HepG2 (cell line): ENCODE results near the gene ATRN. TPM values are rescaled to one million over a fixed set of nuclear protein-coding genes. Genes with fewer than 3 reads are reported as not detected.

Experiments
- ATAC-seq: fragments of 200-7000 bp; cut with Tn5 transposase; 3 replicates; pipeline ENCODE4 v1.9.1; 2020; ENCODE audit warnings: mild to moderate bottlenecking, moderate library complexity
- BruUV-seq: library from RNA; stranded (reverse); fragments of 400-500 nt; replicated peaks from 2 replicates; lab custom pipeline; 2021; lab: Mats Ljungman, UMichigan
- CTCF ChIA-PET: fragments of 300-600 bp; formaldehyde crosslinking; extraction: SDS; loops from one replicate; lab custom pipeline; 2021; ENCODE audit warnings: low total read pairs, inconsistent platforms, low intra/inter-chr PET ratio; lab: Yijun Ruan, JAX
- POLR2A ChIA-PET: fragments of 350-600 bp; sonication (Branson Sonifier 250); formaldehyde crosslinking; loops from one replicate; lab custom pipeline; 2020; ENCODE audit warnings: antibody characterized with exemption, inconsistent platforms; lab: Yijun Ruan, JAX
- DNase-seq: peaks from one replicate; pipeline ENCODE4 v3.0.0-alpha.2; 2015; ENCODE audit warnings: low spot score
- FAIRE-seq: peaks from 3 replicates; lab custom pipeline; 2011; peaks lifted over from hg19 to GRCh38; lab: Jason Lieb, UNC
- H2AFZ ChIP-seq: one replicate; pipeline ENCODE4 v1.6.1; 2011; ENCODE audit warnings: low read length, inconsistent platforms
- H3K27ac ChIP-seq: fragments of 300-600 bp; 3 replicates; pipeline ENCODE4 v1.8.0; 2011; ENCODE audit warnings: mixed run types, mild to moderate bottlenecking, mixed read lengths, low read length, inconsistent platforms; ENCODE audit not compliant: insufficient read depth; ENCODE audit errors: extremely low read length
- H3K27me3 ChIP-seq, 2 experiments: fragments of 200-600 bp in 1 of 2; 2 replicates in 1 of 2; 3 replicates in 1 of 2; pipeline versions ENCODE4 v1.6.0 to v1.8.0; 2011; ENCODE audit warnings: low read length in 2 of 2, mild to moderate bottlenecking in 2 of 2, moderate library complexity in 2 of 2, inconsistent platforms in 1 of 2; ENCODE audit not compliant: insufficient read depth in 2 of 2, control insufficient read depth in 1 of 2
- H3K36me3 ChIP-seq, 2 experiments: fragments of 200-600 bp in 1 of 2; replicated peaks in 1 of 2; 2 replicates in 1 of 2; 3 replicates in 1 of 2; pipeline versions ENCODE4 v1.5.1 to v1.8.0; 2011; ENCODE audit warnings: low read length in 2 of 2, inconsistent platforms in 1 of 2; ENCODE audit not compliant: insufficient read depth in 2 of 2, control insufficient read depth in 1 of 2
- H3K4me1 ChIP-seq: 2 replicates; pipeline ENCODE4 v1.5.1; 2012; ENCODE audit warnings: low read length, inconsistent platforms; ENCODE audit not compliant: insufficient read depth
- H3K4me2 ChIP-seq: 2 replicates; pipeline ENCODE4 v1.6.0; 2011; ENCODE audit warnings: low read depth, low read length, inconsistent platforms
- H3K4me3 ChIP-seq, 3 experiments: fragments of 200-600 bp in 1 of 3; sonication (generic), shearing (Covaris generic) in 1 of 3; replicated peaks in 1 of 3; 2 replicates each; pipeline ENCODE4 v1.5.1; 2011 to 2016; ENCODE audit warnings: low read length in 3 of 3, inconsistent platforms in 2 of 3, low read depth in 2 of 3, mild to moderate bottlenecking in 2 of 3, control low read depth in 1 of 3, mixed read lengths in 1 of 3; ENCODE audit not compliant: insufficient read depth in 1 of 3
- H3K79me2 ChIP-seq: one replicate; pipeline ENCODE4 v1.6.1; 2011; ENCODE audit warnings: low read length, inconsistent platforms; ENCODE audit not compliant: insufficient read depth
- H3K9ac ChIP-seq: 2 replicates; pipeline ENCODE4 v1.6.0; 2011; ENCODE audit warnings: mild to moderate bottlenecking, low read depth, low read length, inconsistent platforms; ENCODE audit not compliant: insufficient read depth
- H3K9me3 ChIP-seq: 2 replicates; pipeline ENCODE4 v1.5.1; 2012; ENCODE audit warnings: mild to moderate bottlenecking, low read length
- H4K20me1 ChIP-seq: 2 replicates; pipeline ENCODE4 v1.6.0; 2011; ENCODE audit warnings: inconsistent platforms, mild to moderate bottlenecking, low read length, moderate library complexity; ENCODE audit not compliant: insufficient read depth
- ATF7 ChIP-seq, 2 experiments: fragments of 450-650 bp in 1 of 2; sonication (generic) in 1 of 2; formaldehyde crosslinking in 1 of 2; IDR thresholded peaks; 2 replicates each; pipeline versions ENCODE4 v1.4.0 to v1.6.1; 2016 to 2020; ENCODE audit warnings: antibody characterized with exemption in 1 of 2, mild to moderate bottlenecking in 1 of 2, missing genetic modification reagents in 1 of 2
- E2F2 ChIP-seq: sonication (generic); formaldehyde crosslinking; IDR thresholded peaks from 2 replicates; pipeline ENCODE4 v1.4.0; 2020; ENCODE audit warnings: missing genetic modification reagents, borderline replicate concordance
- HNRNPUL1 ChIP-seq: fragments of 200-400 bp; formaldehyde crosslinking; IDR thresholded peaks from 2 replicates; pipeline ENCODE4 v1.6.1; 2017; ENCODE audit warnings: low read depth, mild to moderate bottlenecking, low read length, moderate library complexity
- RBM22 ChIP-seq: fragments of 200-400 bp; formaldehyde crosslinking; optimal IDR thresholded peaks from 2 replicates; pipeline ENCODE3; 2017; ENCODE audit warnings: mild to moderate bottlenecking, low read length, moderate library complexity
- ZNF567 ChIP-seq: sonication (generic); formaldehyde crosslinking; IDR thresholded peaks from 2 replicates; pipeline ENCODE4 v1.8.1; 2023; ENCODE audit warnings: mild to moderate bottlenecking, missing genetic modification reagents, borderline replicate concordance
- ZNF703 ChIP-seq: sonication (generic); formaldehyde crosslinking; IDR thresholded peaks from 2 replicates; pipeline ENCODE4 v1.5.1; 2020; ENCODE audit warnings: missing genetic modification reagents, mild to moderate bottlenecking, moderate library complexity, borderline replicate concordance
- ZNF775 ChIP-seq: sonication (generic); formaldehyde crosslinking; IDR thresholded peaks from 2 replicates; pipeline ENCODE4 v1.4.0; 2020; ENCODE audit warnings: missing genetic modification reagents, mild to moderate bottlenecking, moderate library complexity, borderline replicate concordance
- whole genome bisulfite sequencing: methylation state at CpG from one replicate; pipeline ENCODE4 v1.1.6; 2017; ENCODE audit warnings: low lambda C conversion rate; 5-methylcytosine and 5-hydroxymethylcytosine counted together
- in situ Hi-C: cut with HindIII; loops from 2 replicates; pipeline ENCODE4 v1.10.0; 2017; ENCODE audit warnings: low pct_unique_long_range_greater_than_20kb; ENCODE audit not compliant: extremely low pct_ligation_motif_present
- intact Hi-C: fragments of 100-400 bp; cut with micrococcal nuclease; formaldehyde crosslinking; loops from one replicate; pipeline ENCODE4 v1.10.0; 2022; ENCODE audit not compliant: unreplicated experiment
- polyA plus RNA-seq, 8 experiments: library from polyadenylated mRNA; depleted of rRNA in 3 of 8; stranded (reverse) in 7 of 8; unstranded in 1 of 8; fragments of >200 nt; fragmentation: Illumina TruSeq in 4 of 8; extraction: Trizol in 4 of 8; gene quantifications; 2 replicates each; pipeline versions ENCODE4 v1.2.1 to v1.2.3, GENCODE V29; 2011 to 2016; ENCODE audit warnings: low read depth in 4 of 8, missing spikeins in 1 of 8, mixed read lengths in 1 of 8; ENCODE audit not compliant: insufficient read depth in 1 of 8
- total RNA-seq, 5 experiments: library from RNA; depleted of rRNA; stranded (reverse); fragments of >200 nt; fragmentation: Illumina TruSeq; extraction: Trizol; gene quantifications; 2 replicates each; pipeline ENCODE4 v1.2.3, GENCODE V29; 2016; ENCODE audit warnings: low read depth in 1 of 5

The ATRN gene
- total and polyA plus RNA-seq, 2 of the 13 experiments (the other 11 are each of a cell fraction or from before 2014, with no cell fraction given), result 44.2 to 81.1 TPM

- no peak for TF ChIP-seq E2F2 (CRISPR knock-in tag)
- no peak for TF ChIP-seq HNRNPUL1
- TF ChIP-seq ZNF775 (CRISPR knock-in tag), result no peak
- no peak for TF ChIP-seq ZNF703 (CRISPR knock-in tag)
- peak; percentile 23 for TF ChIP-seq RBM22
- TF ChIP-seq ZNF567 (CRISPR knock-in tag), result no peak
- peak; percentile 46; the same call in 1 of the 2 replicates for TF ChIP-seq ATF7 (IDR thresholded peaks at IDR 0.05)
- no peak for TF ChIP-seq ATF7 (CRISPR knock-in tag; IDR thresholded peaks at IDR 0.05)
- Histone ChIP-seq H3K4me3 (no peak overlapping the region), H2AFZ (no peak overlapping the region), H3K27ac (no peak overlapping the region), H3K27me3 (no peaks in the 10 kb centered on the region), H3K9ac (no peak overlapping the region), H3K4me2 (no peak overlapping the region), H3K36me3 (peaks cover 5 to 26% of the 10 kb centered on the region in 2 experiments), H3K4me1 (peaks cover 13% of the 10 kb centered on the region), H3K79me2 (no peaks in the 10 kb centered on the region), H3K9me3 (no peaks in the 10 kb centered on the region), H4K20me1 (no peaks in the 10 kb centered on the region)
- DNase-seq (no peak), ATAC-seq (peak; percentile 8; the same call in 2 of the 3 replicates), FAIRE-seq (no peak)
- in situ Hi-C loops, result no loop called here
- BruUV-seq, result no TSS peak
- 87% methylated on average over 9 of the region's 9 CpGs for WGBS
- CTCF ChIA-PET, result no interaction called here
- POLR2A ChIA-PET, result no interaction called here
- intact Hi-C loops, result no loop called here
Measured at GRCh38 chr20:3651204-3651962, 180.6 kb downstream of the ATRN start.
